GM10847 (cell line): ENCODE measurements around the gene ZNF333.

Source experiments
- POLR2A ChIP-seq: IDR thresholded peaks from 2 replicates; pipeline ENCODE4 v1.6.1; 2011; ENCODE audit not compliant: insufficient read length; ENCODE audit errors: extremely low read depth

Gene ZNF333

DNA sequence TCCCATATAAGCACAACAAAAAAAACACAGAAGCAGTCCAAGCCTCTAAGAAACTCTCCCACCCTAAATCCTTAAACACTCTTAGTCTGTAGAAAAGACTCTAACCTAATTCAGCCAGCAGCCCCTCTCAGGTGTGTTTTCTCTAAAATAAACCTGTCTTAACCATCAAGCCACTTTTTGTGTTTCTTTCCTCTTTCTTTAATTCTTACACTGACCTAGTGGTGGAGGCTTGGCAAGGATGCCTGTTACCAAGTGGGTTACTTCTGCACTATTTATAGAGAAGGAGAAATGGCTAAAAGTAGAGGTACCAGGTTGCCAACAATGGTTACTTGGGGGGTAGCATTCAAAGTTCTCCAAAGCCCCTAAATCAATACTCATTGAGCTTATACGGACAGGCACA lies 43.7 kb downstream of the ZNF333 start:
- no peak for TF ChIP-seq POLR2A

DNA sequence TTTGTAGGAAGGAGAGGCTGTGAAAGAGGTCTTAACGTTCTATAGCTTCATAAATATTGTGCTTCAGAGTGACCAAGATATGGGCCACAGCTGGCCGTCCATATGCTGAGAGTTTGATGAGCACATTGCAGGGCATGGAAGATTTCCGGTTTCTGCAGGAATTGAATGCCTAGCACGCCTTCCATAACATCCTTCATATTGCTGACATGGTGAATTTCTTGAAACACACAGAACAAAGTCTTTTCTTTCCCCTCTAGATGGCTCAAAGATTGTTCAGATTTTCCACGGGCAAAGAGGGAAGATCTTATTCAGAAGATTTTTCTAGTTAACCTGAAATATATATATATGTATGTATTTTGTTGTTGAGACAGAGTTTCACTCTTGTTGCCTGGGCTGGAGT lies 46.1 kb downstream of the ZNF333 start:
- no peak for TF ChIP-seq POLR2A

DNA sequence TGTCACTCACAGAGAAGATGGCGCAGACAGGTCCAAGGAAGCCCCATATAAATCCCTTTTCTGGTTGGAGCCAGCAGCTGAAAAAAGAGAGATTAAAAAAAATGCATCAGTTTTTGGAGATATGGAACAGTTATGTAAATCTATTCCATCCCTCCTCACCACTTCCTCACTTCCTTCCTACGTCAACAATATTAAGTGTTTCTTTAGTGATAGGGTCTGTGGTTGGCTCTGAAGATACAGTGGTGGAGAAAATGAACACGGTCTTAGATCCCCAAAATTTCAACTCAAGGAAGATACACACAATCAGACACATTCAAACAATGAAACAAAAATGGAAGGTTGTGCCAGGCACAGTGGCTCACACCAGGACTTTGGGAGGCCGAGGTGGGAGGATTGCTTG lies 57.0 kb downstream of the ZNF333 start:
- no peak for TF ChIP-seq POLR2A

DNA sequence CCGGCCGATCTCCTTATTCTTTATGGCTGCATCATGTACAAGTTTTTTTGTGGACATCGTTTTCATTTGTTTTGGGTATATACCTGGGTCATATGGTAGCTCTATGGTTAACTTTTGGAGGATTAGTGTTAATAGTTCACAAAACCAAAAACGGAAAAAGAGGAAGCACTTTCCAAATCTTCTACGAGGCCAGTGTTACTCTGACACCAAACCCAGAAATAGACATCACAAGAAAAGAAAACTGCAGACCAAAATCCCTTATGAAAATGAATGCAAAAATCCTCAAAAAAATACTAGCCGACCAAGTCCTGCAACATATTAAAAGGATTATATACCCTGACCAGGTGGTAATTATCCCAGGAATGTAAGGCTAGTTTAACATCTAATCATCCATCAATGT lies 58.8 kb downstream of the ZNF333 start:
- TF ChIP-seq POLR2A, result no peak

DNA sequence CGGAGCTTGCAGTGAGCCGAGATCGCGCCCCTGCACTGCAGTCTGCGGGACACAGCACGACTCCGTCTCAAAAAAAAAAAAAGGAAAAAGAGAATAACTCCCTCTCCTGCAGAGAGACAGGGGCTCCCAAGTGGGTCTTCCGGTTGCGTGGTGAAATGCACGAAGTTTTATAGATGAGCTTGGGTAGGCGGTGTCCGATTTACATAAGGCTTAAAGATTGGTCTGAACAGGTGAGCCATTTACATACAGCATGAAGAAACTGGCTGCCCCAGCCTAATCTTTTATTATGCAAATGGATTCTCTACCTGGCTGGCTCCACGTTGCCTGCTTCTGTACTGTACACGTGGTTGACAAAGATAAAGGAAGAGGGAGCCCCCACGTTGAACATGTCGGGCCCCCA lies 69.0 kb downstream of the ZNF333 start:
- TF ChIP-seq POLR2A, result no peak

DNA sequence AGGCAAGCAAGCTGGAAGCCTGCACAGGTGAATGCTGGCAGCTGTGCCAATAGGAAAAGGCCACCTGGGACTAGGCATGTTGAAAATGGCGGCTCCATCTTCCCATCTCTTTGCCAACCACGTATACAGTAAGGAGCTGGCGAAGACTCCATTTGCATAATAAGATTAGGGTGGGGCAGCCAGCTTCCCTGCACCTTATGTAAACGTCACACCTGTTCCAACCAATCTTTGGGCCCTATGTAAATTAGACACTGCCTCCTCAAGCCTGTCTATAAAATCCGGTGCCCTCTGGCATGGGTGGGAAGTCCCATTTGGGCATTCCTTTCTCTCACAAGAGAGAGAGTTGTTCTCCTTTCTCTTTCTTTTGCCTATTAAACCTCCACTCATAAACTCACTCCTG lies 71.8 kb downstream of the ZNF333 start:
- TF ChIP-seq POLR2A, result no peak

DNA sequence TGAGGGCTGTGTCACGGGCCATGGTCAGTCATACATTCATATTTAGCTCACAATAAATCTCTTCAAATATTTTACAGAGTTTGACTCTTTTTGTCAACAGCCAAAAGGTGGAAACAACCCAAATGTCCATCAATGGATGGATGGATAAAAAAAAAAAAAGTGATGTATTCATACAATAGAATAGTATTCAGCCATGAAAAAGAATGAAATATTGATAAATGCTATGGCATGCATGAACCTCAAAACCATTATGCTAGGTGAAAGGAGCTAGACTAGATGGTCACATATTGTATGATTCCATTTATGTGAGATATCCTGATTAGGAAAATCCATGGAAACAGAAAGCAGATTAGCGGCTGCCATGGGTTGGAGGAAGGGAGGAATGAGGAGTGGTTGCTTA lies 72.3 kb downstream of the ZNF333 start:
- no peak for TF ChIP-seq POLR2A

DNA sequence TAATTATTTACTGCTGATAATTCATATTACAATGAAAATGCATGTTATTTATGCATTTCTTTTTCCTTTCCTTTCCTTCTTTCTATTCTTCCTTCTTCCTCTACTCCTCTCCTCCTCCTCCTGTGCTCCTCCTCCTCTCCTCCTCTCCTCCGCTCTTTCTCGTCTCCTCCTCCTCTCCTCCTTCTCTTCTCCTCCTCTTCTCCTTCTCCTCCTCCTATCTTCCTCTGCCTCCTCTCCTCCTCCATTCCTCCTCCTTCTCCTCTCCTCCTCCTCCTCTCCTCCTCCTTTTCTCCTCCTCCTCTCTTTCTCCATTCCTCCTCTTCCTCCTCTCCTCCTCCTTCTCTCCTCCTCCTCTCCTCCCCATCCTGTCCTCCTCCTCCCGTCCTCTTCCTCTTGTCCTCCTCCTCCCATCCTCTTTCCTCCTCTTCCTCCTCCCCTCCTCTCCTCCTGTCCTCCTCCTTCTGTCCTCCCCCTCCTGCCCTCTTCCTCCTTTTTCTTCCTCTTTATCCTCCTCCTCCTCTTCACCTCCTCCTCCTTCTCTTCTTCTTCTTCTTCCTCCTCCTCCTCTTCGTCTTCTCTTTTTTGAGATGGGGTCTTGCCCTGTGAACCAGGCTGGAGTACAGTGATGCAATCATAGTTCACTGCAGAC lies 73.8 kb downstream of the ZNF333 start:
- no peak for TF ChIP-seq POLR2A

DNA sequence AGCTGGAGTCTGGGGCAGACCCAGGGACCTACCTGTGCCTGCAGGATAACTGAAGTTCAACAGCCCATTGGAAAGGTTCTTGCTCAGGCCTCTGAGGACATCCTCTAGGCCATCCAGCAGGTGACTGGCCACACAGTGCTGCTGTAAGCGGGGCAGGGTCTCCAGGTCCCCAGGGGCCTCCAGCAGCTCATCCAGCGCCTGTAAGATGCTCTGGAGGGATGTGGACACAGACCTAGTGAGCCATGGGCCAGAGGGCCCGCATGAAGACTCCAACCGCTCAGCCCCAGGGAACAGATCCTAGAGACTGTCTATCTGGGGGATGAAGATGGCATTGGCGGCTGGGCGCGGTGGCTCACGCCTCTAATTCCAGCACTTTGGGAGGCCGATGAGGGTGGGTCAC lies 74.6 kb downstream of the ZNF333 start:
- TF ChIP-seq POLR2A, result no peak

DNA sequence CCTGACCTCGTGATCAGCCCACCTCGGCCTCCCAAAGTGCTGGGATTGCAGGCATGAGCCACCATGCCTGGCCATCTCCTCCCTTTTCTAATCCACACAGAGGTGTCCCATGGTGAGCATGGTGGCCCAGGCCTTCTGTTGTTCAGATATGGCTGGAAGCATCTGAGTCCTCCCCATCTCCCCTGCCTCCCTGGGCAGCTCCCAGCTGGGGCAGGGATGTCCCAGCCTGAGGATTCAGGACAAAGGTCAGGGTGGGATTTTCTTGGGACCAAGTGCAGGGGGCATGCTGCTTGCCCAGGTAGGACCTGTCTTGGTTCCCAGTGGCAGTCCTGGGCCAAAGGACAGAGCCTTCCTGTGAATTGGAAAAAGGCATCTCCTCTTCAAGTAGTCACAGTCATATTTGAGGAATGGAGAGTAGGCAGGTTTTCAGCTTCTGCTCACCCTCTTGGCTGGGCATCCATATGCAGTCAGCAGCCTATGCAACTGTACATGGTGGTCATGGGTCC lies 77.7 kb downstream of the ZNF333 start:
- no peak for TF ChIP-seq POLR2A

DNA sequence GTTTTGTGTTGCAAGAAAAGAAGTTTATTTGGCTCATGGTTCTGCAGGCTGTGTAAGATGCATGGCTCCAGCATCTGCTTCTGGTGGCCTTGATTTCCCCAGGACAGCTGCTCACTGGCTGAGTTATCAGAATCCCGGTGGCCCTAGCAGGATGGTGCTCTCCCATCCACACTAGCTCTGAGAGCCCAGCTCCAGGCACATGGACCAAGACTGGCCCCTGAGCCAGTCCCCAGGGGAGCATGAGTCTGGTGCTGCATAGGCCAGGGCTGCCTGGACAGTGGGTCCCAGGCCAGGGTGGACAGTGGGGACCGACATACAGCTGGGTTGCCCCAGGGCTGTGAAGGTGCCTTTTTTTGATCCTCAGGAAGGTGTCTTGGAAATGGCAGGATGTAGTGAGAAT lies 78.2 kb downstream of the ZNF333 start:
- TF ChIP-seq POLR2A, result no peak

DNA sequence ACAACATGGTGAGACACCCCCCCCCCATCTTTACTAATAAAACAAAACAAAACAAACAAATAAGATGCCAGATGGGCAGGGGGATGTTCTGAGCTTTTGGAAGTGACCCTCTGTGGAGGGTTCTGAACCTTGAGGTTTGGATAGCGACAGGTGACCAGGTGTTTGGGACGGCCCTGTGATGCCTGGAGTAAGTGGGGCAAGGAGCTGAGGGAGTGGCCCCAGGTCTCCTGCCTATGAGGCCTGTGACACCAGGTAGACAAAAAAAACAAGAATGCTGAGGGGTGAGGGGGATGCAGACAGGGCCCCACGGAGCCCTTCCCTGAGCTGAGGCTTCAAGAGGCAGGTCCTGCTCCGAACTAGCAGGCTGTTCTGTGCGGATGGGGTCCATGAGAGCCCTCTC lies 79.4 kb downstream of the ZNF333 start:
- no peak for TF ChIP-seq POLR2A

DNA sequence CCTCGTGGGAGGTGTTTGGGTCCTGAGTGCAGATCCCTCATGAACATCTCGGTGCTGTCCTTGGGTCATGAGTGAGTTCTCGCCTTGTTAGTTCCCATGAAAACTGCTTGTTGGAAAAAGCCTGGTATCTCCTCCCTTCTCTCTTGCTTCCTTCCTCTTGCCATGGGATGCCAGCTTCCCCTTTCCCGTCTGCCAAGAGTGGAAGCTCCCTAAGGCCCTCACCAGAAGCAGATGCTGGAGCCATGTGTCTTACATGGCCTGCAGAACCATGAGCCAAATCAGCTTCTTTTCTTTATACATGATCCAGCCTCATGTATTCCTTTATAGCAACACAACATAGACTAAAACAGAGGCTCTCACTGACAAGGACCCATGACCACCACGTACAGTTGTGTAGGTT lies 80.3 kb downstream of the ZNF333 start:
- no peak for TF ChIP-seq POLR2A

DNA sequence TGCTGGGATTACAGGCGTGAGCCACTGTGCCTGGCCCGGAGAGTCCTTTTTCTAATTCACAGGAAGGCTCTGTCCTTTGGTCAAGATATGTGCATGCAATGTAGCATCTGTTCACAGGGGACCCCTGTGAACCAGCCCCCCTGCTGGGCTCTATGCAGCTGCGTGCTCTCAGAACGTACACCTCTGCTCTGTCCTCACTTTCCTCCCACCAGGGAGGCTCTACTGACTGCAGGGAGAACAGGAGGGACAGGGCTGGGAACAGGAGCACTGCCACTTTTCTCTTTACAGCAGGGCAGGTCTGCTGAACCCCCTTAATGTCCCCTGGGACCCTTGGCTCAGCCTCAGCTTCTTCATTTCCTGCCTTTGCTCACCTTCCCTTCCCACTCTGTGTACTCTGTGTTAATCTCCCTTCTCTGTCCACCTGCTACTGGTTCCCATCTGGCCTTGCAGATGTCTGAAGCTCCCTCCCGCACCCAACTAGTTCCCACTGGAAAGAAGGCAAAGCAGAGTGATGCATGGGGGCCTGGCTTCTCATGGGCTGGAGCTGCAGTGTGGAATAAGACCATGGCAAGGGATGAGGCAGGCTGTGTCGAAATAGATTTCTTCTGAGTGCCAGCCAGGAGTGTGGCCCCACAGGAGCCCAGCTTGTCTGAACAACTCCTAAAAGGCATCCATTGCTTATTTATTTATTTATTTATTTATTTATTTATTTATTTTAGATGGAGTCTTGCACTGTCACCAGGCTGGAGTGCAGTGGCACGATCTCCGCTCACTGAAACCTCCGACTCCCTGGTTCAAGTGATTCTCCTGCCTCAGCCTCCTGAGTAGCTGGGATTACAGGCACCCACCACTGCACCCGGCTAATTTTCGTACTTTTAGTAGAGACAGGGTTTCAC lies 81.3 kb downstream of the ZNF333 start:
- no peak for TF ChIP-seq POLR2A

DNA sequence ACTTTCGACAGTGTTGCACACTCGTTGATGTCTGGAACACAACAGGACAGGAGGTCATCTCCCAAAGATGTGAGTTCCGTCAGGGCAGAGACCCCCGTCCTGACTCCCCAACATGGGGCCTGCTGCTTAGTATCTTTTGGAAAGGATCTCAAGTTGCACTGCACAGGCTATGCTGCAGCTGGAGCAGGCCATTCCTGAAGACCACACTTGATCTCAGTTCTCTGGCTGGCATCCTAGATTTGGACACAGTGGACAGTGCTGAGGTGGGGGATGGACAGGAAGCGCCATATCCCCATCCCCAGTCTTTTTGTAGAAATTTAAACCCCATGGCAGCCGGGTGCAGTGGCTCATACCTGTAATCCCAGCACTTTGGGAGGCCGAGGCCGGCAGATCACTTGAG lies 82.6 kb downstream of the ZNF333 start:
- TF ChIP-seq POLR2A, result no peak

DNA sequence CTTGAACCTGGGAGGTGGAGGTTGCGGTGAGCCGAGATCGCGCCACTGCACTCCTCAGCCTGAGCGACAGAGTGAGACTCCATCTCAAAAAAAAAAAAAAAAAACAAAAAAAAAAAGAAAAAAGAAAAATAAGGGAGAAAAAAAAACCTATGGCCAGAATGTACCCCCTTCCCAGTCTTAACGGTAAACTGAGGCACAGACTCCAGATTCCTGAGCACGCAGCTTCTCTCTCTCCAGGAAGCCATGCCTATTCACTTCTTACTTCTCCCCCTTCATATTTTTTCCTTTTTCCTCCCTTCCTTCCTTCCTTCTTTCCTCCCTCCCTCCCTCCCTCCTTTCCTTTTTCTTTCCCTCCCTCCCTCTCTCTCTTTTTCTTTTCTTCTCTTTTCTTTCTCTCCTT lies 83.1 kb downstream of the ZNF333 start:
- TF ChIP-seq POLR2A, result no peak
